ENCODE results near the gene ASTL.

DNA sequence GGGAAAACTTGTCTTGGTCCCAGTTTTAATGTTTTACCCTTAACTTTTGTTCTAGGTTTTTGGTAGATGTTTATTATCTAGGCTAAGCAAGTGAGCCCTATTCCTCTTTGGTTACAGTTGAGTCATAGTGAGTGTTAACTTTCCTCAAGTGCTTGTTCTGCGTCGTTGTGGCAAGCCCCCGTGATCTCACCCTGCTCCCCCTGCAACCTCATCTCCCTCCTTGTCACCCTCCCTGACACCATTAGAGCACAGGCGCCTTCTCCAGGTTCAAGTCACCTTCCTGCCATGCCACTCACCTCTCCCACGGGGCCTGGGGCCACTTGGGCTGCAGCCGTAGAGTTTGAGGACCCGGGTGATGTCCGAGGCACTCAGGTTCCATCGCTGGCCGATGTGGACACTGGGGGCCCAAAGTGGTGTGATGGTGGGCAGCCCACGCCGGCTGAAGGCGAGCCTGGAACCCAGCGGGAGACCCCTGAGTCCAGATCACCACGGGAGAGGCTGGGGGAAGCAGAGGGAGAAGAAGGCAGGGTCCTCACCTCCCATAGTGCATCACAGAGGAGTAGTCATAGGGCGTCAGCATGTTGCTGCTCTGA is 8.7 kb downstream of the ASTL start:
- no peak for TF ChIP-seq RARB (CRISPR knock-in tag; IDR thresholded peaks at IDR 0.05)
- TF ChIP-seq, protein P1, sequence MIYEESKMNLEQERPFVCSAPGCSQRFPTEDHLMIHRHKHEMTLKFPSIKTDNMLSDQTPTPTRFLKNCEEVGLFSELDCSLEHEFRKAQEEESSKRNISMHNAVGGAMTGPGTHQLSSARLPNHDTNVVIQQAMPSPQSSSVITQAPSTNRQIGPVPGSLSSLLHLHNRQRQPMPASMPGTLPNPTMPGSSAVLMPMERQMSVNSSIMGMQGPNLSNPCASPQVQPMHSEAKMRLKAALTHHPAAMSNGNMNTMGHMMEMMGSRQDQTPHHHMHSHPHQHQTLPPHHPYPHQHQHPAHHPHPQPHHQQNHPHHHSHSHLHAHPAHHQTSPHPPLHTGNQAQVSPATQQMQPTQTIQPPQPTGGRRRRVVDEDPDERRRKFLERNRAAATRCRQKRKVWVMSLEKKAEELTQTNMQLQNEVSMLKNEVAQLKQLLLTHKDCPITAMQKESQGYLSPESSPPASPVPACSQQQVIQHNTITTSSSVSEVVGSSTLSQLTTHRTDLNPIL (CRISPR knock-in tag; IDR thresholded peaks at IDR 0.05; ENCODE audit: low read depth) = no peak
- TF ChIP-seq, protein P2, sequence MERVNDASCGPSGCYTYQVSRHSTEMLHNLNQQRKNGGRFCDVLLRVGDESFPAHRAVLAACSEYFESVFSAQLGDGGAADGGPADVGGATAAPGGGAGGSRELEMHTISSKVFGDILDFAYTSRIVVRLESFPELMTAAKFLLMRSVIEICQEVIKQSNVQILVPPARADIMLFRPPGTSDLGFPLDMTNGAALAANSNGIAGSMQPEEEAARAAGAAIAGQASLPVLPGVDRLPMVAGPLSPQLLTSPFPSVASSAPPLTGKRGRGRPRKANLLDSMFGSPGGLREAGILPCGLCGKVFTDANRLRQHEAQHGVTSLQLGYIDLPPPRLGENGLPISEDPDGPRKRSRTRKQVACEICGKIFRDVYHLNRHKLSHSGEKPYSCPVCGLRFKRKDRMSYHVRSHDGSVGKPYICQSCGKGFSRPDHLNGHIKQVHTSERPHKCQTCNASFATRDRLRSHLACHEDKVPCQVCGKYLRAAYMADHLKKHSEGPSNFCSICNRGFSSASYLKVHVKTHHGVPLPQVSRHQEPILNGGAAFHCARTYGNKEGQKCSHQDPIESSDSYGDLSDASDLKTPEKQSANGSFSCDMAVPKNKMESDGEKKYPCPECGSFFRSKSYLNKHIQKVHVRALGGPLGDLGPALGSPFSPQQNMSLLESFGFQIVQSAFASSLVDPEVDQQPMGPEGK (CRISPR knock-in tag; IDR thresholded peaks at IDR 0.05; ENCODE audit: borderline replicate concordance) = no peak
- no peak for TF ChIP-seq TOX (CRISPR knock-in tag; IDR thresholded peaks at IDR 0.05; ENCODE audit: borderline replicate concordance)
- TF ChIP-seq OSR1 (CRISPR knock-in tag; IDR thresholded peaks at IDR 0.05) = no peak
- TF ChIP-seq, protein P3, sequence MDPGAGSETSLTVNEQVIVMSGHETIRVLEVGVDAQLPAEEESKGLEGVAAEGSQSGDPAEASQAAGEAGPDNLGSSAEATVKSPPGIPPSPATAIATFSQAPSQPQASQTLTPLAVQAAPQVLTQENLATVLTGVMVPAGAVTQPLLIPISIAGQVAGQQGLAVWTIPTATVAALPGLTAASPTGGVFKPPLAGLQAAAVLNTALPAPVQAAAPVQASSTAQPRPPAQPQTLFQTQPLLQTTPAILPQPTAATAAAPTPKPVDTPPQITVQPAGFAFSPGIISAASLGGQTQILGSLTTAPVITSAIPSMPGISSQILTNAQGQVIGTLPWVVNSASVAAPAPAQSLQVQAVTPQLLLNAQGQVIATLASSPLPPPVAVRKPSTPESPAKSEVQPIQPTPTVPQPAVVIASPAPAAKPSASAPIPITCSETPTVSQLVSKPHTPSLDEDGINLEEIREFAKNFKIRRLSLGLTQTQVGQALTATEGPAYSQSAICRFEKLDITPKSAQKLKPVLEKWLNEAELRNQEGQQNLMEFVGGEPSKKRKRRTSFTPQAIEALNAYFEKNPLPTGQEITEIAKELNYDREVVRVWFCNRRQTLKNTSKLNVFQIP (CRISPR knock-in tag; IDR thresholded peaks at IDR 0.05; ENCODE audit: borderline replicate concordance, low read depth) = no peak
